HG03045 (cell line): ENCODE data around the gene TLCD3A.
"Not testable (repeated sequence)": the region's sequence is repeated elsewhere in the genome, so short reads cannot be mapped to it uniquely, and the experiment has no call there.

ENCODE experiments used
- ATAC-seq: cut with Tn5 transposase; IDR thresholded peaks from one replicate; pipeline ENCODE4 v1.9.1; 2021; ENCODE audit warnings: mild to moderate bottlenecking, moderate library complexity; ENCODE audit not compliant: unreplicated experiment

TLCD3A gene

DNA sequence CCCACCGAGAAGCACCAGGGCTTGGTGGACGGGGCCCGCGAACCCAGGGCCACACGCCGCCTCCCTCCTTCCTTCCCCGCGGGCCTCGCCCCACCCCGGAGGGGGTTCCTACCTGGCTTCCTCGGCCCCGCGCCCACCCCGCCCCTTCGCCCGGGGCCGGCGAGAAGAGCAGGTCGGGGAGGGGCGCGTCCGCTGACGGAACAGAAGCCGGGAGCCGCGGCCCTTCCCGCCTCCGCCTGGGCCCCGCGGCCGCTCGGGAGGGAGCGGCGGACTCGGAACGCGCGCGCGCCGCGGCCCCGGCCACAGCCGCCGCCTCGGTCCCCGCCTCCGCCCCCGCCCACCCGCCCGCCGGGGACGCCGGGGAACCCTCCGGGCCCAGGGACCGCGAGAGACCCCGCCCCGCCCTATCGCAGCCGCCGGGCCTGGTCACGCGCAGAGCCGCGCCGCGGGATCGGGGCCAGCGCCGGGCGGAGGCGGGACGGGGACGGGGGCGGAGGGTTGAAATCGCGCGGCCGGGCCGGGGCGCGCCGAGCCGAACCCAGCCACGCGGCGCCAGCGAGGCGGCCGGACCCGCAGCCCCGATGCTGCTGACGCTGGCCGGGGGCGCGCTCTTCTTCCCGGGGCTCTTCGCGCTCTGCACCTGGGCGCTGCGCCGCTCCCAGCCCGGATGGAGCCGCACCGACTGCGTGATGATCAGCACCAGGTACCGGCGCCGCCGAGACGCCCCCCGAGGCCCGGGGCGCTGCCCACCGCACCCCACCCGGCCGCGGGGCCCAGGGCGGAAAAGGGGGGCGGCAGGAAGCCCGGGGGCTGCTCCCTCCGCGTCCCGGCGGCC, at the start of gene TLCD3A:
Gene TLCD3A (plus strand): TSS at position 530 of the 835 bp plus-strand sequence. CDS start 52 bp downstream, at position 582.
- peak; percentile 56 for ATAC-seq

DNA sequence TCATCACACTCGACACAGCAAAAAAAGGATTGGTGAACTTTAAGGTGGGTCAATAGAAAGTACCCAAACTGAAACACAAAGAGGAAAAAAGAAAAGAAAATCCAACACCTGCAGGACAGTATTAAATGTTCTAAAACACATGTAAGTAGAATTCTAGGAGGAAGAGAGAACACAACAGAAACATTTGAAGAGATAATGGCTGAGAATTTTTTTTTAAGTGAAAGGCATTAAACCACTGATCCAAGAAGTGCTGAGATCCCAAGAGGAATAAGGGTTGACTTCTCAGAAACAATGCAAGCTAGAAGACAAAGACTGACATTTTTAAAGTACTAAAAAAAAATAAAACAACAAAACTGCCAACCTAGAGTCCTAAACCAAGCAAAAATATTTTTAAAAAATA, 49.4 kb upstream of the TLCD3A start:
- ATAC-seq, result no peak

DNA sequence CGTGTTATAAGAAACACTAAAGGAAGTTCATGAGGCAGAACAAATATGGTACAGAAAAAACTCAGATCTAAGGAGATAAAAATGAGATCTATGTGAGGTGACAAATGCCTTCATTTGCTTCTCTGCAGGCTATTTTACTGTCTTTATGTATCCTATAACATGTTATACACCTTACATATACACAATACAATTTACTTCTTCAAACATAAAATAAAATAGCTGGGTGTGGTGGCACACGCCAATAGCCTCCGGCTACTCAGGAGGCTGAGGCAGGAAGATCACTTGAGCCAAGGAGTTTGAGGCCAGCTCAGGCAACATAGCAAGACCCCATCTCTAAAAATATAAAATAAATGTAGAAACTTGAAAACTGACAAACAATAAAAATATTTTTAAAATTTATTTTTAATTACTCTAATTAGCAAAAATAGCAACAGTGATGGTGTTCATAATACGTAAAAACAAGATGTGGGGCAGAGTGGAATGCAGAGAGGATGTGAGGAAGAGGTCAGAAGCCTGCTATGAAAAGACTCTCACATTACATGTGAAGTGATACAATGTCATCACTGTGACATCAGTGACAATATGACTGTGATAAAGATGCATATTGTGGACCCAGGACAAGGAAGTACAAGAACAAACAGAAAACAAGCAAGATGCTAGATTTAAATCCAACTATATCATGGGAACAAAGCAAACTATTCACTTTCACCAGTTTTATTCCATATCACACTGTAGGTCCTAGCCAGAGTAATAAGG, 48.7 kb upstream of the TLCD3A start:
- no peak for ATAC-seq

DNA sequence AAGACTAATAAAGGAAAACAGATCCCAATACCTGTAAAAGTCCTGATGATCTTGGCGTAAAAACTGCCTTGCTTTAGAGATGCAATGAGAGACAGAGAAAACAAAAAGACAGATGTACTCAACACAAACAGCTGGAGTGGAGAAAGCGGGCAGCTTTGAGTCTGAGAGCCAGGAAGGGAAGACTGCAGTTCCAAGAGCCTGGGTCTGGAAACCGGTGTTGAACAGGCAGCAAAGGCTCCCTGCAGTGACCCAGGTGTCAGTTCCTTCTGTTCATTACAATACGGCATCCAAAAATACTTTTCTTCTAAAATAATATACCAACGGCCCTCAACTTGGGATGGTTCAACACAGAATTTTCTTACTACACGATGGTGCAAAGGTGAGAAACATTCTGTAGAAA, 47.4 kb upstream of the TLCD3A start:
- ATAC-seq, result no peak

DNA sequence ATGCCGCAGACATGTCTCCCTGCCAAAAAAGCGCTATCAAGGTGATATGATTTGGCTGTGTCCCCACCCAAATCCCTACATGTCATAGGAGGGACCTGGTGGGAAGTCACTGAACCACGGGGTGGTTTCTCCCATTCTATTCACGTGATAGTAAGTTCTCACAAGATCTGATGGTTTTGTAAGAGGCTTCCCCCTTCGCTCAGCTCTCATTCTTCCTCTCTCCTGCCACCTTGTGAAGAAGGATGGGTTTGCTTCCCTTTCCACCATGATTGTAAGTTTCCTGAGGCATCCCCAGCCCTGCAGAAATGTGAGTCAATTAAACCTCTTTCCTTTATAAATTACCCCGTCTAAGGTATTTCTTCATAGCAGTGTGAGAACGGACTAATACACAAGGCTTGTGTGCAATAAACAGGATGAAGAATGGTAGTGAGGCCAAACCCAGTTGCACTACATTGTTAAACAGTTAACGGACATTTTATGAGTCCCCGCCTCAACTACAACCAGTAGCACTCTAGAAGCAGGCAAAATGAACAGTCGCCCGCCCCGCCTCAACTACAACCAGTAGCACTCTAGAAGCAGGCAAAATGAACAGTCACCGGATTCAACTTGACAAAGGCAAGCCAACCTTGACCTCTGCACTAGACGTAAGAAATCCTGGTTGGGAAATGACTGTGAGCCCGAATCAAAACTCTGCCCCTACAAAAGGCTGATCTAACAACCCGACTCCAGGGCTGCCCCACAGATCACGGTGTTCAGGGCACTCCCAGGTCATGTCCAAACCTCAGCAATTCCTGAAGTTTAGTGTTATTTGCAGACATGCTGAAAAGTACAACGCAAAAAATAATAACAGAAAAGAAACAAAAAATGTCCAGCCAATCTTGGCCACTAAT, 44.1 kb upstream of the TLCD3A start:
- ATAC-seq, result no peak

DNA sequence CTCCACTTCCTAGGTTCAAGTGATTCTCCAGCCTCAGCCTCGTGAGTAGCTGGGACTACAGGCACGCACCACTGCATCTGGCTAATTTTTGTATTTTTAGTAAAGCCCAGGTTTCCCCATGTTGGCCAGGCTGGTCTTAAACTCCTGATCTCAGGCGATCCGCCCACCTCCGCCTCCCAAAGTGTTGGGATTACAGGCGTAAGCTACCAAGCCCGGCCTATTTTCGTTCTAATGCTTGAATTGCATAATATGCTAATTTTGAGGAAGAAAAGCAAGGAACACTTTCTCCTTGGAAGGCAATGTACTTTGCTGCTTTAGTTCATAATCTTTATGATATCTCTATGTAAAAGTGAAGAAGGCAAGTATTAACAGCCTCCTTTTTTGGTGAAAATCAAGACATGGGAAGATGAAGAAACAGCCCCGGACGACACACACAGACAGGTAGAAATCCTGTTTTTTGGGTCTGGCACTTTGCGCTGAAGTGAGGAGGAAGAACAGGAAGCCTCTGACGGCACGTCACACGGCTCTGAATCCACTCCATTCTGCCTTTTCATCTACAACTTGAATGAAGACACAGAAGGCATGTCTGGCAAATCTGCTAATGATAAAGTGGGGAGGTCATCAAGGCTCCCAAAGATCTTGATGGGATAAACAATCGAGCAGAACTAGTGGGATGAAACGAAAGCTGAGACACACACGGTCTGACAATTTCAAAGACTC, 42.7 kb upstream of the TLCD3A start:
- ATAC-seq, result no peak

DNA sequence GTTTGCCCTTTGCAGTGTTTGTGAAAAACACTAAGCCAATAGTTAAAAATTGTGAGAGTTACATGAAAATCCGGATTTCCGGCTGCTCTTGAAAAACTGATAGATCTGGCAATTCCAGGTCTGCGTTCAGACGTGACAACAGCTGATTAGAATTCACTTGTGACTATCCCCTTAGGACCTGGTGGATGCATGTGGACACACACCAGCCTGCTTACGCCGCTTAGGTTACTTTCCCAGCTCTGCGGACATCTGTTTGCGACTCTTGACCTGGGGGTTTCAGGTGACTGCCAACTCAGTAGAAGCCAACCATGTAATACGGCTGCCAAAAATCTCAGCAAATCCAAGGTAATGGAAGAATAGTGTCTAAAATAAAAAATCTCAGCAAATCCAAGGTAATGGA, 42.0 kb upstream of the TLCD3A start:
- ATAC-seq, result no peak

DNA sequence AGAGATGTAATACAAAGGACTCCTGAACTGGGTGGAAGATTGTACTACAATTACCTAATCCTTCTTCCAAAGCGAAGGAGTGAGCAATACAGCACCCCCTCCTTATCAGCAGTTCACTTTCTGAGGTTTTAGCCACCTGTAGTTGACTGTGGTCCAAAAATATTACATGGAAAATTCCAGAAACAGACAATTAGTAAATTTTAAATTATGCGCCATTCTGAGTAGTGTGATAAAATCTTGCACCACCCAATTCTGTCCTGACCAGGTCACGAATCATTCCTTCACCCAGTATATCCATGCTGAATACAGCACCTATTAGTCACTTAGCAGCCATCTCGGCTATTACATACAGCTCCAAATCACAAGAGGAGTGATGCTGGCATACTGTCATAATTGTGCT, 41.0 kb upstream of the TLCD3A start:
- no peak for ATAC-seq

DNA sequence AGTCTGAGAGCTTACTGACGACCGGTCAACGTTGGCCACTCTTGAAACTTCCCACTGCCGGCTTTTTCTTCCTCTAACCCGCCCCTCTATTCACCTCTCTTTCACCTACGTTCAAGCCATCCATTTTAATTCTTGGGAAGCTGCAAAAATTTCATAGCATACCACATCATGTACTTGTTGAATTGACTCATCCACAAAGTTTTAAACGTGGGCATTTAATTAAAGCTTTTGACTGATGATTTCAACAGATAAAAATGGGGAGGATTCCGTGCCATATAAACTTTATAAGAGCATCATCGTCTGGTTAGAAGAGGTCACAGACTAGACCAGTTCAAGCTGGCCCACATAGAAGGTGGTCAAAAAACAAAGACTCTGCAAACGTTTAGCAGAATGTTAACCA, 40.3 kb upstream of the TLCD3A start:
- ATAC-seq, result no peak

DNA sequence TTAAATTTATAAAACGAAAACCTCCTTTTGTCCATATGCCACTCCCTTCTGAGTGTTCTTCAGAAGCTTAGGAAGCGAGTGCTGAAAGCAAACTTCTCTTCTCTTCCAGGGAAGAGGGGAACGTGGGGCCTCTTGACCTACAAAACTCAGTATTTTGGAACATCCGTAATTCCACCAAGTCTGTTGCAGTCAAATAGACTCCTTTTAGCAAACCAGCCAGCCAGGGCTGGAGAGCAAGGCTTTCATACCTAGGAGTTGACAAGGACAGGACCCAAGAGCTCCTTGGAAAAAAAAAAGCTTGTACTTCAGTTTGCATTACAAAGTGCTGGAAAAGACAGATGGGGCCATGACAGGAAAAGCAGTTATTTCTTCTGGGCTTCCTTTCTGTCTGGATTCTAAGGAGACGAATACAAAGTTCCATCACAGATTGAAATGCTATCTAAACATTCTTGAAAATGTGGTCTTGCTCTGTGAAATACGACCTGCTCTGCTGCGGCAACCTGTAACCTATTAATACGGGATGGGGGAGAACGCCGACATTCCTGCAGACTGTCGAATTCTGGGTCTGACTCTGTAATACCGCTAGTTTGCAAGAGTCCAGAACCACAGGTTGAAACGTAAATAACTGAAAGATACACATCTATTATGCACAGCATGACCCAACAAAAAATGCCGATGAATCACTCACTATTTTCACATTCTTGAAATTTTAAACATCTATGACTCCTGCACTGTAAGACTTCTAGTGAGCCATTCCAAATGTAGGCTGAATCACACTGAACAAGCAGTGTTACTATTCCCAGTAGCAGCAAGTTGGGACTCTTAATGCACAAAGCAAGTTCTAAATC, 38.4 kb upstream of the TLCD3A start:
- ATAC-seq, result no peak

DNA sequence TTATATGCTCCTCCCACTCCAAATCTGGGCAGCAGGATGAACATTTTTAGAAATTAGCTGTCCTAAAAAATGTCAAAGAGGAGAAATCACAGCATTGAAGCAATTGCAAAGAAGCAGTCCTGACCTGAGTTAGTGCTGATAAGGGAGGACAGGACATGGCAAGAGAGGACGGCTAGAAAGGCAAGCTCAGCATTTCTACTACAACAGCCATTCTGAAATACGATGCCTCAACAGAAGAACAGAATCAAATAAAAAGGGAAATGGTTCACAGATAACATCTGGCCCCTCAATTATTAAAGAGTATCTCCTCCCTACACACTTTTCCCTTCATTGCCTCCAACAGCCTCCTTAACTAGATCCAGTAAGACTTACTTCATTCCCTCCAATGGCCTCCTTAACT, 36.0 kb upstream of the TLCD3A start:
- no peak for ATAC-seq

DNA sequence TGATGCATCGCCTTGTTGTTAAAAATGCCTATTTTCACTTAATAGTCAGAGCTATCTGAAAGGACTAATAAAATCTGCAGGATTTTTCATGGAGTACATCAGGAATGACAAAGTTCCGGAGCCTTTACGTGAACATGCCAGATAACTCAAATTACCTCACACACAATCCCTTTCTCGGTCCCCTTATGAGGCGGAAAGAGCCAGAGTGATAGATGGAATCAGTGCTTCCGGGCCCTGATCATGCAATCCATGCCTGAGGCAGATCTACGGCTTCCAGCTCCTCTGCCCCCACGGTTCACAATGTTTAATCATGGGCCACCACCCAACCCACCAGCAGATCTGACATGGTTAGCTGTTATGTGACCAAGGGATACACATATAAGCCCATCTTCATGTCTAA, 34.7 kb upstream of the TLCD3A start:
- ATAC-seq, result no peak

DNA sequence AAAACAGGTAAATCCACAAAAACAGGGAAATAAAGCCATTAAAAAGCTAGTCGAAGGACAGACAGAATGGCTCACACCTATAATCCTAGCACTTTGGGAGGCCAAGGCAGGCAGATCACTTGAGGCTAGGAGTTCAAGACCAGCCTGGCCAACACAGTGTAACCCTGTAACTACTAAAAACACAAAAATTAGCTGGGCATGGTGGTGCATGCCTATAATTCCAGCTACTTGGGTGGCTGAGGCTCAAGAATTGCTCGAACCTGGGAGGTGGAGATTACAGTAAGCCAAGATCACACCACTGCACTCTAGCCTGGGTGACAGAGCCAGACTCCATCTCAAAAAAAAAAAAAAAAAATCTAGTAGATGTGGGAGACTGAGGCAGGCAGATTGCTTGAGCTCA, 34.3 kb upstream of the TLCD3A start:
- not testable (repeated sequence) for ATAC-seq

DNA sequence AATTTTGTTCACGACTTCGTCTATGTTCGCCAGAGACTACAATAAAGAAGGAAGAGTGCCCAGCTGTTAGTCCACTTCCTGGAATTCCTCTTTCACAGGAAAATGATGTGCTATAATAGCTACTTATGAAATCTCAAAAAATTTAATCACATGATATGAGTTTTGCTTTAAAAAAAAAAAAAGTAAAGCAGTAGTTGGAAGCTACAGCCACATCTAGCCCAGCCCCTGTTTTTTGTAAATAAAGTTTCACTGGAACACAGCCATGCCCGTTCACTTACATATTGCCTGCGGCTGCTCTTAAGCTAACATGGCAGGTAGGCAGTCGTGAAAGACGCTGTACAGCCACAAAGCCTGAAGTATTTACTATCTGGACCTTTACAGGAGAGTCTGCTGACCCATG, 33.1 kb upstream of the TLCD3A start:
- no peak for ATAC-seq

DNA sequence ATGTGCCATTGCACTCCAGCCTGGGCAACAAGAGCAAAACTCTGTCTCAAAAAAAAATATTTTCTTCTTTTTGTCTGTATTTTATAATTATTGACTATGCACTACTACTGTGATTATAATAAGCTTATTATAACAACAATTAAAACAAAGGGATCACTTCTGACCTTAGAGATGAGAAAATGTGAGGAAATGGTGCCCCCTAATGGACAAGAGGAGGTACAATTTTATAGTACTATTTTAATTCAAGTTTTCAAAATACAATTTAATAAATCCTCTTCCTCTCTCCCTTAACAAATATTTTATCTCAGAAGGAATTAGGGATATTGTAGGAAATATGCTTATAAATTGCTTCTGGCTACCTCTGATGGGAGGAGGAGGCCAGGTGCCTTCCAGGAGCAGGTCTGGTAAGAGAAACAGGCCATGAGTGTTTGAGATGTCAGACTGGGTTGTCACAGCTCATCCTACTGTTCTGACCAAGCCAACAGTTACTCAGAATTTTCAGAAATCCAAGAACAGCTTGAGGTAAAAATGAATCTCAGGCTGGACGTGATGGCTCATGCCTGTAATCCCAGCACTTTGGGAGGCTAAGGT, 31.8 kb upstream of the TLCD3A start:
- no peak for ATAC-seq

DNA sequence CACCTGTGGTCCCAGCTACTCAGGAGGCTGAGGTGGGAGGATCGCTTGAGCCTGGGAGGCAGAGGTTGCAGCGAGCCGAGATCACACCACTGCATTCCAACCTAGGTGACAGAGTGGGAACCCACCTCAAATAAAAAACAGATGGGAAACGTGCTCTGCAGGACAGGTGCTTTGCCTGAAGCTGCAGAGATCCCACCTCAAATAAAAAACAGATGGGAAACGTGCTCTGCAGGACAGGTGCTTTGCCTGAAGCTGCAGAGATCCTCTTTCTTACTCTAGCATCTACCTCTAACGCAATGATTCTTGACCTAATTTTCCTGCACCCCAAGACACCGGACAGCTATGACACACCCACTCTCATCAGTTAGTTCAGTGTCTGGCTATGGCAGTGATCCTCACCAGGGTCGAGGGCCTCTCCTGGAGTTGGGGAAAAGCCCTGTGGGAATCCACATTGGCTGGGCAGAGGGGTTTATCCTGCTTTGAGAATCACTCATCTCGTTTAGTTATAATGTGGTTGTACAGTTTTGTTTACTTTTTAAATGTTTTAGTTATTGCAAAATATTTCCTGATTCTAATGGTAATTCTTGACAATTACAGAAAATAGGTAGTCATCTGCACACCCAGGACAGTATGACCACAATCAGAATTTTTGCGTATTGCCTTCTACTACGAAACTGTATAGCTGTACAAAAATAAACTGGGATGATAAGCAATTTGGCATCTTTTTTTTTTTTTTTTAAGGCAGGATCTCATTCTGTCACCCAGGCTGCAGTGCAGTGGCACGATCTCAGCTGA, 29.1 kb upstream of the TLCD3A start:
- ATAC-seq, result no peak

DNA sequence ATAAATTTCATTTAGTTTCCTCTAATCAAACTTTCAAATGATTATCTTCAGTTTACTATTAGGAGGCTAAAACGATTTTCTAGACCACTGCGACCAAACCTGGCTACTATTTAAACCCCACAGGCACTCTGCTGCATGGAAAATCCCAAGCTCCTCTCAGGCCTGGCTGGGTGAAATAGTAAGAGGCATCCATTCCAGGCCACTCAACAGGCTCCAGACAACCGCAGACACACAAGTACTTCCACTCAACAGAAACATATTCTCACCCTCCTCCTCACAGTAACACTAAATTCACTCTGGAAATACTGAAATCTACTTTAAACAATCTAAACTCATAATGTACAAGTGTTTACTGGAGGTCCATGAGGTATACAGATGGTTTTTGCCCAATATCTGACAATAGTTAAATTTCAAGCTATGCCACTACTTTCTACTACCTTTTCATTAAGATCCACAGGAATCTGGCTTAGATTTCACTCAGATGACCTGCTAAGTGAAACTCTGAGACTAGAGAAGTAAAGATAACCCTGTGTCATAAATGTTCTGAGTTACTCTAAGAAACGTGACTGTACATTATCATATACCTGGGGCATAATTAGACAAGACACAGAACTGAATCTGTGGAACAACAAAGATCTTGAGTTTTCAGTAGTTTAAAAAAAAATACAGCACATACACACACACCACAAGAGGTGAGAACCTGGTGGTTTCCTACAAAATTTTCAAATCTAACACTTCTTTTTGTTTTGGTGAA, 28.1 kb upstream of the TLCD3A start:
- ATAC-seq, result no peak

DNA sequence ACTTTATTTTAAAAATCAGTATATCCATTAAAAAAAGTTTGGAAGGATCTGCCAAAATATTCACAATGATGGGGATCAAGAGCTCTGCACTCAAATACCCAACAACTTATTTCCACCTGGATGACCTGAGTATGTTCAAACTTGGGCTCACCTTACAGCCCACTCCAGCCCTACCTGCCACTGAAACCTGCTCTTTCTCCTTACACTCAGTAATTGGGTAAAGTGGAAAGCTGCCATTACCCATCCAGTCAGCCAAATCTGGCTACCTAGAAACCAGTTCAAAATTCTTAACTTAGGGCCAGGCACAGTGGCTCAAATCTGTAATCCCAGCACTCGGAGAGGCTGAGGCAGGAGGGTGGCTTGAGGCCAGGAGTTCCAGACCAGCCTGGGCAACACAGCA, 27.4 kb upstream of the TLCD3A start:
- no peak for ATAC-seq
